Stimulated activated CD4-positive, alpha-beta T cell treated with anti-CD3 and anti-CD28 coated beads, Interleukin-2, amount 100 ng/mL, for 48 hours (primary cell): ENCODE results near the gene CNOT4.

Experiments used
- DNase-seq, 2 donors: peaks; one replicate each; pipeline ENCODE4 v3.0.0-alpha.2; 2020

The CNOT4 gene

DNA sequence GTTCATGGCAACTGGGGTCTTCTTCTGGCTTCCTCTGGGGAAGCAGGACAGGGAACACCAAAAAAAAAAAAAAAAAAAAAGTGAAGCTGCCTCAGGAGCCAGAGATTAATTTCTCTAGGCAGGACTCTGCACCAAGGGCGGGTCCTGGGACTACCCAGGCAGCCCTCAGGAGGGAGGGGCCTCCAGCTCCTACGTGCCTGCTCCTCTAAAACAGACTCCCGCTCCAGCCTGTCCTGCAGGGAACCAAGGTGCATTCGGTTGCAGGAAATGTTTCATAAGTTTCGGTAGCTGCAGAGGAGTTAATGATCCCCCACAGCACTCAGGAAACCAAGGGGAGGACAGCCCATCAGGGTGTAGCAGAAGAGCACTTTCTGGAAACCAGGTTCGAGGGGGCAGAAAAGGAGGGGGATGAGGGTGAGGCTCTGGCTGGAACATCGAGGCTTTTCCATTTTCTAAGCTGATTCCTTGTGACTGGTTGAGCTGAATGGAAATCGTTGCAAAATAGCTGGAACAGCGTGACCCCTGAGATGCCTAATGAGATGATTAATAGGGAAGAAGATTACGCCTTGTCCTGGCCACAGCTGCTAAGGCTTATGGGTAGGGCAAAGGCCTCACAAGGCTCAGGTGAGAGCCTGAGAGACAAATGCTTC lies 192.1 kb downstream of the CNOT4 start:
- DNase-seq: no peak

DNA sequence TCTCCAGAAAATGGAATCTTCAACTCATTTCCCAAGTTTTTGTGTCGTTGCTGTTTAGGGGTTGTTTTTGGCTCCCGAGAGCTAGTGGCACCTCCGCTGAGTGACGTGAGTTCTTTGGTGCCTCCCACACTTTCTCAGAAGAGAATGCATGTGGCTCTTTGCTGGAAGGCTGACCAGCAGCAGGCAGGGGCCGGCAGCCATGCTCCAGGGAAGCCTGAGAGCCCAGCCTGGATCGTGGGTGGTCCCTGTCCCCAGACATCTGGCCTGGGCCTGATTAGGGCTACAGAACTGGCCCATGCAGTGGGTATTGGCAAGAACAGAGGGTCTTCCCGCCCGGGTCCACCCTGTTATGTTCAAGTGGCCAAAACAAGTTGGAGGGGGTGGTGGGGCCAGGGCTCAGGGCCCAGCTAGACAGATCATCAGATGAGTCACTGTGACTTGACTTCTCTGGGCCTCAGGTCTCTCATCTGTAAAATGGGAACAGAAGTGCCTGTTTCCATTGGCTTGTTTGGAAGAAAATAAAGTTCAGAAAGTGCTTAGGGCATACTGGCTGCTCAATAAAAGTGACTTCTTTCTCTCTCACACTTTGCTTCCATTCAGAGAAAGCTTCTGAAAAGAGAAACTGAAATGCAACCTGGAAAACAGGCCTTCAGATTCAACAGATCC lies 193.1 kb downstream of the CNOT4 start:
- DNase-seq: no peak

GRCh38 chr7:135313971-135314370 lies 195.9 kb downstream of the CNOT4 start:
- no peak for DNase-seq
